Upper lobe of right lung (tissue), 1 donor: ENCODE results near the gene MAPKAPK2. TPM values are rescaled to one million over a fixed set of nuclear protein-coding genes. Genes with fewer than 3 reads are reported as not detected.

Experiments
- ATAC-seq: fragments of 200-7000 bp; cut with Tn5 transposase; one replicate; pipeline ENCODE4 v1.9.1; 2020; ENCODE audit warnings: mild to moderate bottlenecking, moderate library complexity
- DNase-seq: peaks from one replicate; pipeline ENCODE4 v3.0.0-alpha.2; 2020
- H3K27ac ChIP-seq: fragments of 200-600 bp; one replicate; pipeline ENCODE4 v1.8.0; 2022
- H3K27me3 ChIP-seq: fragments of 200-600 bp; one replicate; pipeline ENCODE4 v1.8.0; 2022; ENCODE audit warnings: mild to moderate bottlenecking
- H3K36me3 ChIP-seq: fragments of 200-600 bp; one replicate; pipeline ENCODE4 v1.8.0; 2022
- H3K4me1 ChIP-seq: fragments of 200-600 bp; one replicate; pipeline ENCODE4 v1.8.0; 2022
- H3K4me3 ChIP-seq: fragments of 200-600 bp; one replicate; pipeline ENCODE4 v1.8.0; 2022; ENCODE audit warnings: mild to moderate bottlenecking
- H3K9me3 ChIP-seq: fragments of 200-600 bp; one replicate; pipeline ENCODE4 v1.8.0; 2022
- CTCF ChIP-seq: fragments of 200-600 bp; IDR thresholded peaks from one replicate; pipeline ENCODE4 v1.8.0; 2022; ENCODE audit warnings: antibody characterized with exemption
- intact Hi-C: fragments of 100-400 bp; cut with DNase I; formaldehyde crosslinking; loops from one replicate; pipeline ENCODE4 v1.11.0; 2022
- total RNA-seq: library from RNA; stranded (reverse); fragmentation: NEBNext Ultra II Directional; extraction: Animal tissue kit (Norgen Biotek cat#: 25700); gene quantifications from one replicate; pipeline ENCODE4 v1.2.1, GENCODE V29; 2021
- donor health status: DM: no; HTN: yes; CAD: no; lungs with severe emphysema.

MAPKAPK2 gene
- total RNA-seq, 1 donor from 2014 or later = 92.3 TPM

GRCh38 chr1:206702260-206702659, 17.6 kb downstream of the MAPKAPK2 start:
- no peak for TF ChIP-seq CTCF
- no peak for ATAC-seq
- H3K4me1 ChIP-seq = peaks cover 64% of the 10 kb centered on the region
- no peaks in the 10 kb centered on the region for H3K9me3 ChIP-seq
- DNase-seq = peak; percentile 22
- intact Hi-C loops = no loop called here
- no peak overlapping the region for H3K27ac ChIP-seq
- no peaks in the 10 kb centered on the region for H3K36me3 ChIP-seq
- H3K4me3 ChIP-seq = no peak overlapping the region
- H3K27me3 ChIP-seq = no peaks in the 10 kb centered on the region

- intact Hi-C loops = no loop called here
- H3K27ac ChIP-seq = no peak overlapping the region
- DNase-seq (peak; percentile 6), ATAC-seq (no peak)
- H3K36me3 ChIP-seq = no peaks in the 10 kb centered on the region
- no peak for TF ChIP-seq CTCF
- no peaks in the 10 kb centered on the region for H3K9me3 ChIP-seq
- H3K4me3 ChIP-seq = no peak overlapping the region
- H3K27me3 ChIP-seq = no peaks in the 10 kb centered on the region
- peaks cover 66% of the 10 kb centered on the region for H3K4me1 ChIP-seq
Observed at GRCh38 chr1:206702803-206703202, 18.1 kb downstream of the MAPKAPK2 start.

GRCh38 chr1:206703661-206704060, 19.0 kb downstream of the MAPKAPK2 start:
- H3K4me1 ChIP-seq = peaks cover 74% of the 10 kb centered on the region
- intact Hi-C loops = no loop called here
- DNase-seq (peak; percentile 43), ATAC-seq (no peak)
- no peaks in the 10 kb centered on the region for H3K9me3 ChIP-seq
- no peak overlapping the region for H3K27ac ChIP-seq
- H3K4me3 ChIP-seq = no peak overlapping the region
- H3K36me3 ChIP-seq = no peaks in the 10 kb centered on the region
- H3K27me3 ChIP-seq = no peaks in the 10 kb centered on the region
- TF ChIP-seq CTCF = no peak

GRCh38 chr1:206704226-206704625, 19.5 kb downstream of the MAPKAPK2 start:
- H3K27ac ChIP-seq = no peak overlapping the region
- intact Hi-C loops = no loop called here
- ATAC-seq (no peak), DNase-seq (peak; percentile 44)
- no peak overlapping the region for H3K4me3 ChIP-seq
- H3K27me3 ChIP-seq = no peaks in the 10 kb centered on the region
- H3K36me3 ChIP-seq = no peaks in the 10 kb centered on the region
- peaks cover 79% of the 10 kb centered on the region for H3K4me1 ChIP-seq
- no peaks in the 10 kb centered on the region for H3K9me3 ChIP-seq
- TF ChIP-seq CTCF = no peak

- Histone ChIP-seq H3K4me1 (peaks cover 81% of the 10 kb centered on the region), H3K4me3 (no peak overlapping the region), H3K9me3 (no peaks in the 10 kb centered on the region), H3K27ac (no peak overlapping the region), H3K36me3 (no peaks in the 10 kb centered on the region), H3K27me3 (no peaks in the 10 kb centered on the region)
- no peak for TF ChIP-seq CTCF
- DNase-seq (peak; percentile 62), ATAC-seq (peak; percentile 50)
- intact Hi-C loops = no loop called here
Observed at GRCh38 chr1:206705191-206705590, 20.5 kb downstream of the MAPKAPK2 start.

- H3K27ac ChIP-seq = no peak overlapping the region
- no peak for DNase-seq
- ATAC-seq = no peak
- no peaks in the 10 kb centered on the region for H3K27me3 ChIP-seq
- H3K4me3 ChIP-seq = no peak overlapping the region
- intact Hi-C loops = no loop called here
- H3K36me3 ChIP-seq = no peaks in the 10 kb centered on the region
- H3K9me3 ChIP-seq = no peaks in the 10 kb centered on the region
- H3K4me1 ChIP-seq = peaks cover 78% of the 10 kb centered on the region
- no peak for TF ChIP-seq CTCF
Observed at GRCh38 chr1:206705726-206706297, 21.1 kb downstream of the MAPKAPK2 start.
